HepG2 (cell line): ENCODE data around the gene SPOP. TPM values are rescaled to one million over a fixed set of nuclear protein-coding genes. Genes with fewer than 3 reads are reported as not detected.
"Not testable (repeated sequence)": the region's sequence is repeated elsewhere in the genome, so short reads cannot be mapped to it uniquely, and the experiment has no call there.

Experiments used
- ATAC-seq: fragments of 200-7000 bp; cut with Tn5 transposase; 3 replicates; pipeline ENCODE4 v1.9.1; 2020; ENCODE audit warnings: mild to moderate bottlenecking, moderate library complexity
- BruUV-seq: library from RNA; stranded (reverse); fragments of 400-500 nt; replicated peaks from 2 replicates; lab custom pipeline; 2021; lab: Mats Ljungman, UMichigan
- CTCF ChIA-PET: fragments of 300-600 bp; formaldehyde crosslinking; extraction: SDS; loops from one replicate; lab custom pipeline; 2021; ENCODE audit warnings: low total read pairs, inconsistent platforms, low intra/inter-chr PET ratio; lab: Yijun Ruan, JAX
- POLR2A ChIA-PET: fragments of 350-600 bp; sonication (Branson Sonifier 250); formaldehyde crosslinking; loops from one replicate; lab custom pipeline; 2020; ENCODE audit warnings: antibody characterized with exemption, inconsistent platforms; lab: Yijun Ruan, JAX
- DNase-seq: peaks from one replicate; pipeline ENCODE4 v3.0.0-alpha.2; 2015; ENCODE audit warnings: low spot score
- FAIRE-seq: peaks from 3 replicates; lab custom pipeline; 2011; peaks lifted over from hg19 to GRCh38; lab: Jason Lieb, UNC
- H2AFZ ChIP-seq: one replicate; pipeline ENCODE4 v1.6.1; 2011; ENCODE audit warnings: low read length, inconsistent platforms
- H3K27ac ChIP-seq: fragments of 300-600 bp; 3 replicates; pipeline ENCODE4 v1.8.0; 2011; ENCODE audit warnings: mixed run types, mild to moderate bottlenecking, mixed read lengths, low read length, inconsistent platforms; ENCODE audit not compliant: insufficient read depth; ENCODE audit errors: extremely low read length
- H3K27me3 ChIP-seq, 2 experiments: fragments of 200-600 bp in 1 of 2; 2 replicates in 1 of 2; 3 replicates in 1 of 2; pipeline versions ENCODE4 v1.6.0 to v1.8.0; 2011; ENCODE audit warnings: low read length in 2 of 2, mild to moderate bottlenecking in 2 of 2, moderate library complexity in 2 of 2, inconsistent platforms in 1 of 2; ENCODE audit not compliant: insufficient read depth in 2 of 2, control insufficient read depth in 1 of 2
- H3K36me3 ChIP-seq, 2 experiments: fragments of 200-600 bp in 1 of 2; replicated peaks in 1 of 2; 2 replicates in 1 of 2; 3 replicates in 1 of 2; pipeline versions ENCODE4 v1.5.1 to v1.8.0; 2011; ENCODE audit warnings: low read length in 2 of 2, inconsistent platforms in 1 of 2; ENCODE audit not compliant: insufficient read depth in 2 of 2, control insufficient read depth in 1 of 2
- H3K4me1 ChIP-seq: 2 replicates; pipeline ENCODE4 v1.5.1; 2012; ENCODE audit warnings: low read length, inconsistent platforms; ENCODE audit not compliant: insufficient read depth
- H3K4me2 ChIP-seq: 2 replicates; pipeline ENCODE4 v1.6.0; 2011; ENCODE audit warnings: low read depth, low read length, inconsistent platforms
- H3K4me3 ChIP-seq, 3 experiments: fragments of 200-600 bp in 1 of 3; sonication (generic), shearing (Covaris generic) in 1 of 3; replicated peaks in 1 of 3; 2 replicates each; pipeline ENCODE4 v1.5.1; 2011 to 2016; ENCODE audit warnings: low read length in 3 of 3, inconsistent platforms in 2 of 3, low read depth in 2 of 3, mild to moderate bottlenecking in 2 of 3, control low read depth in 1 of 3, mixed read lengths in 1 of 3; ENCODE audit not compliant: insufficient read depth in 1 of 3
- H3K79me2 ChIP-seq: one replicate; pipeline ENCODE4 v1.6.1; 2011; ENCODE audit warnings: low read length, inconsistent platforms; ENCODE audit not compliant: insufficient read depth
- H3K9ac ChIP-seq: 2 replicates; pipeline ENCODE4 v1.6.0; 2011; ENCODE audit warnings: mild to moderate bottlenecking, low read depth, low read length, inconsistent platforms; ENCODE audit not compliant: insufficient read depth
- H3K9me3 ChIP-seq: 2 replicates; pipeline ENCODE4 v1.5.1; 2012; ENCODE audit warnings: mild to moderate bottlenecking, low read length
- H4K20me1 ChIP-seq: 2 replicates; pipeline ENCODE4 v1.6.0; 2011; ENCODE audit warnings: inconsistent platforms, mild to moderate bottlenecking, low read length, moderate library complexity; ENCODE audit not compliant: insufficient read depth
- ERF ChIP-seq: IDR thresholded peaks from 2 replicates; pipeline ENCODE4 v1.6.1; 2018; ENCODE audit warnings: missing biosample characterization, missing genetic modification reagents
- HNF1A ChIP-seq, 2 experiments: sonication (generic) in 1 of 2; formaldehyde crosslinking in 1 of 2; IDR thresholded peaks; 2 replicates each; pipeline versions ENCODE4 v1.4.0 to v1.6.1; 2016 to 2020; ENCODE audit warnings: borderline replicate concordance in 1 of 2, low read depth in 1 of 2, mild to moderate bottlenecking in 1 of 2, missing genetic modification reagents in 1 of 2
- PLRG1 ChIP-seq: fragments of 450-650 bp; conservative IDR thresholded peaks from 2 replicates; pipeline ENCODE4 v1.6.1; 2016
- TMF1 ChIP-seq: sonication (generic); formaldehyde crosslinking; IDR thresholded peaks from 2 replicates; pipeline ENCODE4 v1.8.1; 2022; ENCODE audit warnings: low read depth, missing genetic modification reagents
- TOPORS ChIP-seq: sonication (generic); formaldehyde crosslinking; IDR thresholded peaks from 2 replicates; pipeline ENCODE4 v1.8.0; 2023; ENCODE audit warnings: mild to moderate bottlenecking, missing genetic modification reagents
- ZGPAT ChIP-seq: IDR thresholded peaks from 2 replicates; pipeline ENCODE4 v1.6.1; 2016; ENCODE audit warnings: mild to moderate bottlenecking
- ZIK1 ChIP-seq: sonication (generic); formaldehyde crosslinking; IDR thresholded peaks from 2 replicates; pipeline ENCODE4 v1.5.0; 2020; ENCODE audit warnings: mild to moderate bottlenecking, low read depth, missing genetic modification reagents, borderline replicate concordance
- ZNF567 ChIP-seq: sonication (generic); formaldehyde crosslinking; IDR thresholded peaks from 2 replicates; pipeline ENCODE4 v1.8.1; 2023; ENCODE audit warnings: mild to moderate bottlenecking, missing genetic modification reagents, borderline replicate concordance
- ZNF766 ChIP-seq: sonication (generic); formaldehyde crosslinking; IDR thresholded peaks from 2 replicates; pipeline ENCODE4 v1.5.0; 2020; ENCODE audit warnings: missing genetic modification reagents, borderline replicate concordance
- WGBS: methylation state at CpG from one replicate; pipeline ENCODE4 v1.1.6; 2017; ENCODE audit warnings: low lambda C conversion rate; 5-methylcytosine and 5-hydroxymethylcytosine counted together
- in situ Hi-C: cut with HindIII; loops from 2 replicates; pipeline ENCODE4 v1.10.0; 2017; ENCODE audit warnings: low pct_unique_long_range_greater_than_20kb; ENCODE audit not compliant: extremely low pct_ligation_motif_present
- intact Hi-C: fragments of 100-400 bp; cut with micrococcal nuclease; formaldehyde crosslinking; loops from one replicate; pipeline ENCODE4 v1.10.0; 2022; ENCODE audit not compliant: unreplicated experiment
- polyA plus RNA-seq, 8 experiments: library from polyadenylated mRNA; depleted of rRNA in 3 of 8; stranded (reverse) in 7 of 8; unstranded in 1 of 8; fragments of >200 nt; fragmentation: Illumina TruSeq in 4 of 8; extraction: Trizol in 4 of 8; gene quantifications; 2 replicates each; pipeline versions ENCODE4 v1.2.1 to v1.2.3, GENCODE V29; 2011 to 2016; ENCODE audit warnings: low read depth in 4 of 8, missing spikeins in 1 of 8, mixed read lengths in 1 of 8; ENCODE audit not compliant: insufficient read depth in 1 of 8
- total RNA-seq, 5 experiments: library from RNA; depleted of rRNA; stranded (reverse); fragments of >200 nt; fragmentation: Illumina TruSeq; extraction: Trizol; gene quantifications; 2 replicates each; pipeline ENCODE4 v1.2.3, GENCODE V29; 2016; ENCODE audit warnings: low read depth in 1 of 5

The SPOP gene
- total and polyA plus RNA-seq, 2 of the 13 experiments (the other 11 are each of a cell fraction or from before 2014, with no cell fraction given) = 52.8 to 60.8 TPM

- H3K9ac ChIP-seq, H3K4me2 ChIP-seq, H3K79me2 ChIP-seq, POLR2A ChIA-PET, BruUV-seq, H3K9me3 ChIP-seq, H3K36me3 ChIP-seq, H4K20me1 ChIP-seq, ATAC-seq, H3K4me3 ChIP-seq, H2AFZ ChIP-seq, FAIRE-seq, CTCF ChIA-PET, H3K27ac ChIP-seq, DNase-seq: not testable (repeated sequence)
- intact Hi-C loops (loop anchor here (10.0 kb wide), 1 partner anchor 236 kb away; no protein-coding TSS in a partner anchor), in situ Hi-C loops (loop anchor here (5.0 kb wide), 2 partner anchors 53 to 138 kb away; partner anchors contain the start of genes NGFR and PHB1)
- peaks cover 34% of the 10 kb centered on the region for H3K4me1 ChIP-seq
- peaks cover 15 to 65% of the 10 kb centered on the region in 2 experiments for H3K27me3 ChIP-seq
- WGBS = 49% methylated on average over 9 of the region's 9 CpGs
Measured at GRCh38 chr17:49550764-49551163, 127.1 kb downstream of the SPOP start.

GRCh38 chr17:49549691-49550678 is 127.9 kb downstream of the SPOP start:
- intact Hi-C loops (loop anchor here (2.0 to 10.0 kb wide), 4 partner anchors 35 to 235 kb away; no protein-coding TSS in a partner anchor), in situ Hi-C loops (loop anchor here (5.0 to 10.0 kb wide), 4 partner anchors 53 to 235 kb away; partner anchors contain the start of genes NGFR and PHB1)
- no peak overlapping the region for H3K4me2 ChIP-seq
- H3K9ac ChIP-seq = no peak overlapping the region
- no peak overlapping the region for H2AFZ ChIP-seq
- H3K27me3 ChIP-seq = peaks cover 11 to 60% of the 10 kb centered on the region in 2 experiments
- no peaks in the 10 kb centered on the region for H3K9me3 ChIP-seq
- H4K20me1 ChIP-seq = no peaks in the 10 kb centered on the region
- no peak for DNase-seq
- no peak overlapping the region for H3K4me3 ChIP-seq
- no peaks in the 10 kb centered on the region for H3K36me3 ChIP-seq
- WGBS = 44% methylated on average over 18 of the region's 20 CpGs
- no peak for FAIRE-seq
- no peak overlapping the region for H3K27ac ChIP-seq
- CTCF ChIA-PET = interaction anchor here (1.9 kb wide), 1 partner anchor 142 kb away, joined by 15 read pairs; no protein-coding TSS in a partner anchor
- ATAC-seq = peak; percentile 7
- POLR2A ChIA-PET = no interaction called here
- no TSS peak for BruUV-seq
- peaks cover 26% of the 10 kb centered on the region for H3K4me1 ChIP-seq
- no peaks in the 10 kb centered on the region for H3K79me2 ChIP-seq
- TF ChIP-seq TOPORS = no peak
- TF ChIP-seq ZIK1 (CRISPR knock-in tag) = no peak
- TF ChIP-seq ZNF766 (CRISPR knock-in tag) = no peak
- no peak for TF ChIP-seq TMF1
- no peak for TF ChIP-seq ZNF567
- no peak for TF ChIP-seq ZGPAT
- no peak for TF ChIP-seq PLRG1
- no peak for TF ChIP-seq ERF
- TF ChIP-seq HNF1A (IDR thresholded peaks at IDR 0.05; ENCODE audit: low read depth) = no peak
- no peak for TF ChIP-seq HNF1A (CRISPR knock-in tag; IDR thresholded peaks at IDR 0.05; ENCODE audit: borderline replicate concordance)
